Measurements from ENCODE around the gene TSPEAR.

Gene TSPEAR

DNA sequence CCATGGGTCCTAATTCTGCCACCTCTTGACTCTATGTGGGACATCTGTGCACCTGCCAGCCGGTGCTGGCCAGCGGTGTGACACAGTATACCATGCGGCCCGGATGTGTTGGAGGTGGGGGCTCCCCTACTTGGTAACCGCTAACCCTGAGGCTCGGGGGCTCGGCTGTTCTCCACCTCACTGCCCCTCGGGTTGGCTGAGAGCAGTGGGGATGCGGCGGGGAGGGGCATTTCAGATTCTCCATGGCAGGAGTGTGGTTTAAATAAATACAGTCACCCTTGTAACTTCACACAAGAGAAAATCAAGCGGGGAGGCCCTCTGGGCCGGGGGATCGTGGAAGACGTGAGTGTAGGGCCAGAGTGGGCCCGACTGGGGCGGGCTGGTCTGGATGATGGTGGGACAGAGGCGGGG lies 182.4 kb downstream of the TSPEAR start:
- peaks cover 3% of the 10 kb centered on the region for H3K9me3 ChIP-seq (ENCODE audit: control insufficient read depth, low read length)
- H3K27ac ChIP-seq (ENCODE audit: low read depth, low read length, severe bottlenecking) = no peak overlapping the region
- H3K4me3 ChIP-seq (ENCODE audit: extremely low read depth, insufficient read depth, low read length, poor library complexity, severe bottlenecking) = no peak overlapping the region
- 93 to 96% methylated on average over 11 to 13 of the region's 17 CpGs for WGBS, 2 experiments (ENCODE audit: insufficient coverage in 2 of 2)
- H3K36me3 ChIP-seq (ENCODE audit: control insufficient read depth, insufficient read depth, low read length) = no peaks in the 10 kb centered on the region
- no peaks in the 10 kb centered on the region for H3K4me1 ChIP-seq (ENCODE audit: control insufficient read depth, insufficient read depth, low read length, poor library complexity, severe bottlenecking)

DNA sequence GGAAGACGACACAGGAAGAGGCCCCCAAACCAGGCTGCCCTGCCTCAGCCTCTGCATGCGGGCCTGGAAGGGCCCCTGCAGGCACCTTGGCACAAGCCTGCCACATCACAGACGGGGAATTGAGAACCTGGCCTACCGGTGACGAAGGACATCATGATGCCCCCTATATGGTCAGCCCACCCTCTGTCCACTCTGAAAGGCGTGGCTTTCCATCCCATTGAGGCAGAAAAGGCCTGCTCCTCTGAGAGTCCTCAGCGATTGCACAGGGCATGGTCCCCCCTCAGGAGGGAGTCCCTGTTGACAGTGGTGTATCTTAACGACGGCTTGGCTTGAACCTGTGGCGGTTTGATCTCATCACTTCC lies 182.8 kb downstream of the TSPEAR start:
- H3K4me1 ChIP-seq (ENCODE audit: control insufficient read depth, insufficient read depth, low read length, poor library complexity, severe bottlenecking) = no peaks in the 10 kb centered on the region
- 90 to 95% methylated on average over 9 to 10 of the region's 10 CpGs for WGBS, 2 experiments (ENCODE audit: insufficient coverage in 2 of 2)
- no peaks in the 10 kb centered on the region for H3K36me3 ChIP-seq (ENCODE audit: control insufficient read depth, insufficient read depth, low read length)
- no peak overlapping the region for H3K4me3 ChIP-seq (ENCODE audit: extremely low read depth, insufficient read depth, low read length, poor library complexity, severe bottlenecking)
- no peak overlapping the region for H3K27ac ChIP-seq (ENCODE audit: low read depth, low read length, severe bottlenecking)
- H3K9me3 ChIP-seq (ENCODE audit: control insufficient read depth, low read length) = peaks cover 3% of the 10 kb centered on the region

DNA sequence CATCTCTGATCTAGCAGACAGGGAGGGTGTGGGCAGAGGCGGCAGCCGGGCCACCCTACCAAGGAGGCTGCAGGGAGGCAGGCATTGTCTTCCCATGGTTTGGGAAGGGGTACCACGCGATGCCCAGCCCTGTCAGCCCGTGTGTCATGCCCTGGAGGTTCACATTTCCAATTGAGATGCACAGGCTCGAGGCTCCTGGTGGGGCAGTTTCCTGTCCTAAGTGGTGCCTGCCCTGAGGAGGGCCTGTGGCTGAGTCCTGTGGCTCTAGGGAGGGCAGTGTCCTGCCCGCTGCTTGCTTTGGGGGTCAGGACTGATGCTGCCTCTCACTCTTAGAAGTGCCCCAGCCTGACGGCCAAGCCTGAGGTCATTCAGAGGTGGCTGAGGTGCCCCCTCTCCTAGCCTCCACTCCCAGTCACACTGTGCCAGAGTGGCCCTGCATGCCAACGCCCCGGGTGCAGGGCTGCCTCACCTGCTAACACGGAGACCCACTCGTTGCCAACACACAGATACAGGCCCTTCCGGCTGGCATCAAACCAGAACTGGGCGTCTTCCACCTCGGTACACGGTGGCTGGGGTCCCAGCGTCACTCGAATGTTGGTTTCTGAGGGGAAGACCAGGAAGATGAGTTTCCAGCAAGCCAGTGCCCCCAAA lies 183.3 kb downstream of the TSPEAR start:
- WGBS, 2 experiments (ENCODE audit: insufficient coverage in 2 of 2) = 85 to 92% methylated on average over 16 to 17 of the region's 18 CpGs
- Histone ChIP-seq H3K9me3 (ENCODE audit: control insufficient read depth, low read length) (peaks cover 3% of the 10 kb centered on the region), H3K4me1 (ENCODE audit: control insufficient read depth, insufficient read depth, low read length, poor library complexity, severe bottlenecking) (no peaks in the 10 kb centered on the region), H3K4me3 (ENCODE audit: extremely low read depth, insufficient read depth, low read length, poor library complexity, severe bottlenecking) (no peak overlapping the region), H3K36me3 (ENCODE audit: control insufficient read depth, insufficient read depth, low read length) (no peaks in the 10 kb centered on the region), H3K27ac (ENCODE audit: low read depth, low read length, severe bottlenecking) (no peak overlapping the region)

DNA sequence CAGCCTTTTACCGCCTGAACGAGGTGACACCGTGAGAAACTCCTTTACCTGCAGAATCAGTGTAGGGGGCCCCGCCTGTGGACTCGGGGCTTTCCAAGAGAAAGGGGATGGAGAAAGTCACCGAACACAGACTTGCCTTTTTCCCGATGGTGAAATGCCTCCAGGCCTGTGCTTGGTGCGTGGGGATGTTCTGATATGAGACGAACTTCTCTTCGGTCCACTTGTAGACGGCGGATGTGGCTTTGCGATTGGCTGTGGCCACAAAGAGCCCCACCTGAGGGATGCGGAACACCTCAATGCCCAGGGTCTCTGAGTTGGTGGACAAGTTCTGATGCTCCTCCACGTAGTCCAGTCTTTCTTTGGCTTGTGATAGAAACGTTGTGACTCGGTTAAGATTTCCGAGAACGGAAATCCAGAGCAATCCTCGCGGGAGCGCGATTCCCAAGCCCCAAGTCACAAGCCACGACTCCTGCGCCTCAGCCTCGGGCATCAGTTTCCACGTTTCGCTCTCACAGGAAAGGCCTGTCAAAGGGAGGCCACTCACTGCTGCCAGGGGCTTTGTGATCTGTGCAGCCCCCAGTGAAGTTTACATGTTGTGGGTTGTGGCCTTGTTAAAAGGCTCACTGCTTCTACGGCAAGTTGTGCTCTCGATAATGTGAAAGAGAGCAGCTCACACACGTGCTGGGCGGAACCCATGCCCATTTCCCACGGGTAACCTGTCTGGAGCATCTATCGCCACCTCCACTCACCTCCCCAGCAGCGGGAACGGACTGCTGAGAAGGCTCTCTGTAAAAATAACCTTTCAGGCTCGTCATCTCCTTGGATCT lies 184.0 kb downstream of the TSPEAR start:
- H3K36me3 ChIP-seq (ENCODE audit: control insufficient read depth, insufficient read depth, low read length) = no peaks in the 10 kb centered on the region
- no peak overlapping the region for H3K4me3 ChIP-seq (ENCODE audit: extremely low read depth, insufficient read depth, low read length, poor library complexity, severe bottlenecking)
- H3K27ac ChIP-seq (ENCODE audit: low read depth, low read length, severe bottlenecking) = no peak overlapping the region
- WGBS, 2 experiments (ENCODE audit: insufficient coverage in 2 of 2) = 93 to 96% methylated on average over 33 to 35 of the region's 37 CpGs
- no peaks in the 10 kb centered on the region for H3K4me1 ChIP-seq (ENCODE audit: control insufficient read depth, insufficient read depth, low read length, poor library complexity, severe bottlenecking)
- H3K9me3 ChIP-seq (ENCODE audit: control insufficient read depth, low read length) = peaks cover 3% of the 10 kb centered on the region

DNA sequence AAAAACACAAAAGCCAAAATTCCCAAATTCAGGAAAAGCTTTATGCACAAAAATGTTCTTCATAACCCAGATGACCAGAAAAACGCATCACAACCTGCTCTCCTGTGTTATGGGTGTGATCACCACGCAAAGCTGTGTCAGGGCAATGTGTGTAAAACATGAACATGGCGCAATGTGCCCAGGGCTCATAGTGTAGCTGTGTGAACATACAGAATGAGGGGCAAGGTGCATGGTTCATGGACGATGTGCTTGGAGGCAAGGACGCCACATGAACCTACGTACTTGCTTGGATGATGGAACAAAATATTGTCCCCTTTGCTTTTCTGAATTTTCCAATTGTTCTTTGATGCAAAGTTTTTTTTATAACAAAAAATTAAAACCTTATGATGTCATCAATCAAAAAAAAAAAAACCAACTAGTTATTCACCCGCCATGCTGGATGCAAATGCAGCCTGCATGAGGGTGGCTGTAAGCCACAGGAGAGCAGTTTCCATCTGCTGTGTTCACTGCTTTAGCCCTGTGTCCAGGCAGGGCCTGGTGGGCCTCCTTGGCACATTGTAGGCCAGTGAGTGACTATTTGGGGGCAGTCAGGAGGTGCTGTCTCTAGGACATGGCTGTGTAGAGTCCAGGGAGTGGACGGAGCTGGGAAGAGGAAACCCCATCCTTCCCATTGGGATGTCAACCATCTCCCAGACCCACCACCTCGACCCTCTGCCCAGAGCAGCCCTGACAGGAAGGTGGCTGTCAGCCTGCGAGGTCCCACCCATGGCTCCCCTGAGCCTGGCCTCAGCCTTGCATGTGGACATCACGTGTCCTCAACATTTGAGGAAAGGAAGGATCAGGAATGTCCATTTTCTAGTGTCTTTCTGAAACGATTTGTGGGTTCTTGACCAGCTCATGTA lies 185.0 kb downstream of the TSPEAR start:
- Histone ChIP-seq H3K36me3 (ENCODE audit: control insufficient read depth, insufficient read depth, low read length) (no peaks in the 10 kb centered on the region), H3K4me3 (ENCODE audit: extremely low read depth, insufficient read depth, low read length, poor library complexity, severe bottlenecking) (no peak overlapping the region), H3K9me3 (ENCODE audit: control insufficient read depth, low read length) (peaks cover 3% of the 10 kb centered on the region), H3K4me1 (ENCODE audit: control insufficient read depth, insufficient read depth, low read length, poor library complexity, severe bottlenecking) (no peaks in the 10 kb centered on the region), H3K27ac (ENCODE audit: low read depth, low read length, severe bottlenecking) (no peak overlapping the region)
- WGBS, 2 experiments (ENCODE audit: insufficient coverage in 2 of 2) = 93% methylated on average over 9 to 11 of the region's 12 CpGs

DNA sequence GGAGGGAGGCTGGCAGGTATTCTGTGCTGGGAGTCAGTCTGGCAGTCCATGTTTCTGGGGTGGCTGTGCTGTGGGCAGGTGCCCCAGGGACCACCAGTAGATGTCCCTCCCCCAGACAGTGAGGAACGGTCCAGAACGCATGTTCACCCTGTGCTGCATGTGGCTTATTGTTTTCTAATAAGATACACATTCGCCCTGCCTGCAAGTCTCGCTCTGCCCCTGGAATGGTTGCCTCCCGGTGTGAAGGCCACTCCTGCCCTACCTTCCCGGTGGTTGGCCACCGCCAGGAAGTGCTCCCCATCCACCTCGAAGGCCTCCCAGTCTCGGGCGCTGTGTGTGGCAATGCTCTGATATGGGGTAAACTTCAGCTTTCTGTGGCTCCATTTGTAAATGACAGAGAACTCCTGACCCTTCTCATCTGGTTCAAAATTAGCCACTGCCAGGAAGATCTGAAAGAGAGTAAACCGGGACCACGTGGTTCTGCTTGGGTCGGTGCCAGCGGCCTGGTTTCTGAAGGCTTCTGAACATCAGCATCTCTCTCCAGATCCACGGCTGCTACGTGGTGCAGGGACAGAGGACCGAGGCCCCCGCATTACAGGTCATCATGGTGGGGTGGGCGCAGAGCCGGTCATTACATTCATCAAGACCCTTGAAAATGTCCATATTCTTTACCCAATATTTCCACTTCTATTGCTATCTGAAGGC lies 185.8 kb downstream of the TSPEAR start:
- WGBS, 2 experiments (ENCODE audit: insufficient coverage in 2 of 2) = 92 to 94% methylated on average over 17 to 18 of the region's 20 CpGs
- Histone ChIP-seq H3K36me3 (ENCODE audit: control insufficient read depth, insufficient read depth, low read length) (no peaks in the 10 kb centered on the region), H3K9me3 (ENCODE audit: control insufficient read depth, low read length) (peaks cover 3% of the 10 kb centered on the region)

DNA sequence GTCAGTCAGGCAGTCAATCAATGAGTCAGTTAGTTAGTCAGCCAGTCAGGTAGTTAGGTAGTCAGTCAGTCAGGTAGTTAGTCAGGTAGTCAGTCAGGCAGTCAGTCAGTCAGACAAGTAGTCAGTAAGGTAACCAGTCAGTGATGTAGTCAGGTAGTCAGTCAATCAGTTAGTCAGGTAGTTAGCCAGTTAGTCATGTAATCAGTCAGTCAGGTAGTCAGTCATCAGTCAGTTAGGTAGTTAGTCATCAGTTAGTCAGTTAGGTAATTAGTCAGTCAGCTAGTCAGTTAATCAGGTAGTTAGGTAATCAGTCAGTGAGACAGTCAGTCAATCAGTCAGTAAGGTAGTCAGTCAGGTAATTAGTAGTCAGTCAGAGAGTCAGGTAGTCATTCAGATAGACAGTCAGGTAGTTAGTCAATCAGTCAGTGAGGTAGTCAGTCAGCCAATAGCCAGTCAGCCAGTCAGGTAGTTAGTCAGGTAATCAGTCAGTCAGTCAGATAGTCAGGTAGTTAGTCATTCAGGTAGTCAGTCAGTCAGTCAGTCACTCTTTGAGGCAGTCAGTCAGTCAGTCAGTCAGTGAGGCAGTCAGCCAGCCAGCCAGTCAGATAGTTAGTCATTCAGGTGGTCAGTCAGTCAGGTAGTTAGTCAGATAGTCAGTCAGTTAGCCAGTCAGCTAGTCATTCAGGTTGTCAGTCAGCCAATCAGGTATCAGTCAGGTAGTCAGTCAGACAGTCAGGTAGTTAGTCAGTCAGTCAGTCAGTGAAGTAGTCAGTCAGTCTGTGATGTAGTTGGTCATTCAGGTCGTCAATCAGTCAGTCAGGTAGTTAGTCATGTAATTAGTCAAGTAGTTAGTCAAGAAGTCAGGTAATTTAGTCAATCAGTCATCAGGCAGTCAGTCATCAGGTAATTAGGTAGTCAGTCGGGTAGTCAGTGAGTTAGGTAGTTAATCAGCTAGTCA lies 186.7 kb downstream of the TSPEAR start:
- 68 to 71% methylated on average over 2 of the region's 2 CpGs for WGBS, 2 experiments (ENCODE audit: insufficient coverage in 2 of 2)
- peaks cover 3% of the 10 kb centered on the region for H3K9me3 ChIP-seq (ENCODE audit: control insufficient read depth, low read length)
- H3K4me3 ChIP-seq (ENCODE audit: extremely low read depth, insufficient read depth, low read length, poor library complexity, severe bottlenecking) = no peak overlapping the region
- H3K4me1 ChIP-seq (ENCODE audit: control insufficient read depth, insufficient read depth, low read length, poor library complexity, severe bottlenecking) = peaks cover 3% of the 10 kb centered on the region
- H3K36me3 ChIP-seq (ENCODE audit: control insufficient read depth, insufficient read depth, low read length) = no peaks in the 10 kb centered on the region
- H3K27ac ChIP-seq (ENCODE audit: low read depth, low read length, severe bottlenecking) = no peak overlapping the region

More for the DNA sequence above, 185.8 kb downstream of the TSPEAR start:
- no peak overlapping the region for H3K27ac ChIP-seq (ENCODE audit: low read depth, low read length, severe bottlenecking)
- H3K4me3 ChIP-seq (ENCODE audit: extremely low read depth, insufficient read depth, low read length, poor library complexity, severe bottlenecking) = no peak overlapping the region
- H3K4me1 ChIP-seq (ENCODE audit: control insufficient read depth, insufficient read depth, low read length, poor library complexity, severe bottlenecking) = peaks cover 3% of the 10 kb centered on the region

DNA sequence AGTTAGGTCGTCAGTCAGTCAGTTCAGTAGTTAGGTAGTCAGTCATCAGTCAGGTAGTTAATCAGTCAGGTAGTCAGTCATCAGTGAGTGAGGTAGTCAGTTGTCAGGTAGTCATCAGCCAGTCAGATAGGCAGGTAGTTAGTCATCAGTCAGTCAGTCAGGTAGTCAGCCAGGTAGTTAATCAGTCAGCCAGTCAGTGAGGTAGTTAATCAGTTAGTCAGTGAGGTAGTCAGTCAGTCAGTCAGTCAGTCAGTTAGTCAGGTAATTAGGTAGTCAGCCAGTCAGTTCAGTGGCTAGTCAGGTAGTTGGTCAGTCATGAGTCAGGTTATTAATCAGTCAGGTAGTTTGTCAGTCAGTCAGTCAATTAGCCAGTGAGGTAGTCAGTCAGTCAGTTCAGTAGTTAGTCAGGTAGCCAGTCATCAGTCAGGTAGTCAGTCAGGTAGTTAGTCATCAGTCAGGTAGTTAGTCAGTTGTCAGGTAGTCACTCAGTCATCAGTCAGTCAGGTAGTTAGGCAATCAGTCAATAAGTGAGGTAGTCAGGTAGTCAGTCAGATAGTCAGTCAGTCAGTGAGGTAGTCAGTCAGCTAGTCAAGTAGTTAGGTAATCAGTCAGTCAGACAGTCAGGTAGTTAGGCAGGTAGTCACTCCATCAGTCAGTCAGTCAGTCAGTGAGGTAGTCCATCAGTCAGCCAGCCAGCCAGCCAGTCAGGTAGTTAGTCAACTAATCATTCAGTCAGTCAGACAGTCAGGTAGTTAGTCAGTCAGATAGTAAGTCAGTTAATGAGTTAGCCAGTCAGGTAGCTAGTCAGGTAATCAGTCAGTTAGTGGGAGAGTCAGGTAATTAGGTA lies 187.6 kb downstream of the TSPEAR start:
- H3K4me3 ChIP-seq (ENCODE audit: extremely low read depth, insufficient read depth, low read length, poor library complexity, severe bottlenecking) = no peak overlapping the region
- WGBS, 2 experiments (ENCODE audit: insufficient coverage in 2 of 2) = 50 to 86% methylated on average over 1 of the region's 1 CpG
- no peak overlapping the region for H3K27ac ChIP-seq (ENCODE audit: low read depth, low read length, severe bottlenecking)
- H3K4me1 ChIP-seq (ENCODE audit: control insufficient read depth, insufficient read depth, low read length, poor library complexity, severe bottlenecking) = peaks cover 3% of the 10 kb centered on the region
- H3K9me3 ChIP-seq (ENCODE audit: control insufficient read depth, low read length) = peaks cover 3% of the 10 kb centered on the region
- H3K36me3 ChIP-seq (ENCODE audit: control insufficient read depth, insufficient read depth, low read length) = no peaks in the 10 kb centered on the region

DNA sequence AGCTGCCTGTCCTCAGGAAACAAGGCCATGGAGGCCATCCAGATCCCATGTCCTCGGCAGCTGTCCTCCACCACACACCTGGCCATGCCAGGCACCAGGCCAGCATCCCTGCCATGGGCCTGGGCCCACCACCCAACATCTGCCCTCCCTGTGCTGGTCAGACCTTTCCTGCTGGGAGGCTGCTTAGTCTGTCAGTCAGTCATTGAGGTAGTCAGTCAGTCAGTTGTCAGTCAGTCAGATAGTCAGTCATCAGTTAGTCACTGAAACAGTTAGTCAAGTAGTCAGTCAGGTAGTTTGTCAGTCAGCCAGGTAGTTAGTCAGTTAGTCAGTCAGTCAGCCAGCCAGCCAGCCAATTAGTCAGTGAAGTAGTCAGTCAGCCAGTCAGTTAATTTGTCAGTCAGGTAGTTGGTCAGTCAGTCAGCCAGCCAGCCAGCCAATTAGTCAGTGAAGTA lies 188.6 kb downstream of the TSPEAR start:
- no peak overlapping the region for H3K4me3 ChIP-seq (ENCODE audit: extremely low read depth, insufficient read depth, low read length, poor library complexity, severe bottlenecking)

More for the DNA sequence above, 188.6 kb downstream of the TSPEAR start:
- H3K9me3 ChIP-seq (ENCODE audit: control insufficient read depth, low read length) = peaks cover 3% of the 10 kb centered on the region
- no peaks in the 10 kb centered on the region for H3K36me3 ChIP-seq (ENCODE audit: control insufficient read depth, insufficient read depth, low read length)
- H3K27ac ChIP-seq (ENCODE audit: low read depth, low read length, severe bottlenecking) = no peak overlapping the region
- H3K4me1 ChIP-seq (ENCODE audit: control insufficient read depth, insufficient read depth, low read length, poor library complexity, severe bottlenecking) = peaks cover 3% of the 10 kb centered on the region
- 100% methylated on average over 1 of the region's 1 CpG for WGBS, 2 experiments (ENCODE audit: insufficient coverage in 2 of 2)

All from mesodermal cell (in vitro differentiated cells).